ENCODE measurements around the gene PRKAG3.
"Not testable (repeated sequence)": the region's sequence is repeated elsewhere in the genome, so short reads cannot be mapped to it uniquely, and the experiment has no call there.

DNA sequence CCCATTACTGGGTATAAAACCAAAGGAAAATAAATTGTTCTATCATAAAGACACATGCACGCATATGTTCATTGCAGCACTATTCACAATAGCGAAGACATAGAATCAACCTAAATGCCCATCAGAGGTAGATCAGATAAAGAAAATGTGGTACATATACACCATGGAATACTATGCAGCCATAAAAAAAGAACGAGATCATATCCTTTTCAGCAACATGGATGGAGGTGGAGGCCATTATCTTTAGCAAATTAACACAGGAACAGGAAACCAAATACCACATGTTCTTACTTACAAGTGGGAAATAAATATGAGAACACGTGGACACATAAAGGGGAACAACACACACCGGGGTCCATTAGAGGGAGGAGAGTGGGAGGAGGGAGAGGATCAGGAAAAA is 12.7 kb upstream of the PRKAG3 start:
- TF ChIP-seq, protein P1, sequence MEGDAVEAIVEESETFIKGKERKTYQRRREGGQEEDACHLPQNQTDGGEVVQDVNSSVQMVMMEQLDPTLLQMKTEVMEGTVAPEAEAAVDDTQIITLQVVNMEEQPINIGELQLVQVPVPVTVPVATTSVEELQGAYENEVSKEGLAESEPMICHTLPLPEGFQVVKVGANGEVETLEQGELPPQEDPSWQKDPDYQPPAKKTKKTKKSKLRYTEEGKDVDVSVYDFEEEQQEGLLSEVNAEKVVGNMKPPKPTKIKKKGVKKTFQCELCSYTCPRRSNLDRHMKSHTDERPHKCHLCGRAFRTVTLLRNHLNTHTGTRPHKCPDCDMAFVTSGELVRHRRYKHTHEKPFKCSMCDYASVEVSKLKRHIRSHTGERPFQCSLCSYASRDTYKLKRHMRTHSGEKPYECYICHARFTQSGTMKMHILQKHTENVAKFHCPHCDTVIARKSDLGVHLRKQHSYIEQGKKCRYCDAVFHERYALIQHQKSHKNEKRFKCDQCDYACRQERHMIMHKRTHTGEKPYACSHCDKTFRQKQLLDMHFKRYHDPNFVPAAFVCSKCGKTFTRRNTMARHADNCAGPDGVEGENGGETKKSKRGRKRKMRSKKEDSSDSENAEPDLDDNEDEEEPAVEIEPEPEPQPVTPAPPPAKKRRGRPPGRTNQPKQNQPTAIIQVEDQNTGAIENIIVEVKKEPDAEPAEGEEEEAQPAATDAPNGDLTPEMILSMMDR (IDR thresholded peaks at IDR 0.05; ENCODE audit: borderline replicate concordance, extremely low read depth, low read length, poor library complexity, severe bottlenecking) = not testable (repeated sequence)
- not testable (repeated sequence) for TF ChIP-seq EZH2 (IDR thresholded peaks at IDR 0.05; ENCODE audit: borderline replicate concordance, low read depth, low read length, severe bottlenecking)
